K562 (cell line): ENCODE data around the gene IARS2. TPM values are rescaled to one million over a fixed set of nuclear protein-coding genes. Genes with fewer than 3 reads are reported as not detected.

Experiments used
- ARID1B ChIP-seq: fragments of 450-650 bp; IDR thresholded peaks from 2 replicates; pipeline ENCODE4 v1.6.1; 2016; ENCODE audit warnings: antibody characterized with exemption, mild to moderate bottlenecking, inconsistent platforms
- ARNT ChIP-seq, 2 experiments: fragments of 450-650 bp; IDR thresholded peaks; 2 replicates each; pipeline ENCODE4 v1.6.1; 2016; ENCODE audit warnings: mild to moderate bottlenecking in 1 of 2
- BCOR ChIP-seq: fragments of 450-650 bp; IDR thresholded peaks from 2 replicates; pipeline ENCODE4 v1.6.1; 2016
- CBFA2T2 ChIP-seq: fragments of 450-650 bp; conservative IDR thresholded peaks from 2 replicates; pipeline ENCODE4 v1.6.1; 2017; ENCODE audit warnings: mild to moderate bottlenecking
- FOXM1 ChIP-seq, 2 experiments: fragments of 450-650 bp in 1 of 2; sonication (generic) in 1 of 2; formaldehyde crosslinking in 1 of 2; IDR thresholded peaks; 2 replicates each; pipeline versions ENCODE4 v1.6.1 to v1.9.0; 2017 to 2022; ENCODE audit warnings: low read depth in 2 of 2, mild to moderate bottlenecking in 2 of 2, missing genetic modification reagents in 1 of 2, moderate library complexity in 1 of 2
- HDAC1 ChIP-seq, 2 experiments: fragments of 450-650 bp; IDR thresholded peaks; 2 replicates each; pipeline ENCODE4 v1.6.1; 2016 to 2017; ENCODE audit warnings: inconsistent platforms in 1 of 2, mild to moderate bottlenecking in 1 of 2, moderate library complexity in 1 of 2
- MTA3 ChIP-seq: fragments of 450-650 bp; formaldehyde crosslinking; IDR thresholded peaks from 2 replicates; pipeline ENCODE4 v1.6.1; 2017; ENCODE audit warnings: mild to moderate bottlenecking, borderline replicate concordance
- NCOR1 ChIP-seq: fragments of 450-650 bp; IDR thresholded peaks from 2 replicates; pipeline ENCODE4 v1.6.1; 2016; ENCODE audit warnings: mild to moderate bottlenecking, moderate library complexity
- POLR2H ChIP-seq: IDR thresholded peaks from 2 replicates; pipeline ENCODE4 v1.6.1; 2016; ENCODE audit warnings: missing genetic modification characterization, low read depth, mild to moderate bottlenecking, control low read depth, missing compliant biosample characterization, moderate library complexity
- SMAD4 ChIP-seq: fragments of 250-450 bp; sonication (Bioruptor Pico); conservative IDR thresholded peaks from 2 replicates; pipeline ENCODE4 v1.8.0; 2021; ENCODE audit warnings: inconsistent platforms, mild to moderate bottlenecking, moderate library complexity
- TAL1 ChIP-seq: fragments of 450-650 bp; IDR thresholded peaks from 2 replicates; pipeline ENCODE4 v1.6.1; 2016; ENCODE audit warnings: mild to moderate bottlenecking
- TEAD1 ChIP-seq, 2 experiments: fragments of 450-650 bp in 1 of 2; sonication (generic) in 1 of 2; formaldehyde crosslinking; IDR thresholded peaks; 2 replicates each; pipeline versions ENCODE4 v1.4.0 to v1.8.0; 2020 to 2022; ENCODE audit warnings: mild to moderate bottlenecking in 2 of 2, missing genetic modification reagents in 1 of 2
- TFAM ChIP-seq: fragments of 250-450 bp; sonication (Bioruptor Pico); conservative IDR thresholded peaks from 2 replicates; pipeline ENCODE4 v1.5.0; 2021; ENCODE audit warnings: mild to moderate bottlenecking, moderate library complexity
- ZEB2 ChIP-seq: fragments of 450-650 bp; IDR thresholded peaks from 2 replicates; pipeline ENCODE4 v1.6.1; 2016
- ZNF551 ChIP-seq: fragments of 250-450 bp; sonication (Bioruptor Pico); IDR thresholded peaks from 2 replicates; pipeline ENCODE4 v1.5.0; 2021; ENCODE audit warnings: mild to moderate bottlenecking, moderate library complexity
- polyA plus RNA-seq, 8 experiments: library from polyadenylated mRNA; depleted of rRNA in 4 of 8; stranded (reverse) in 5 of 8; unstranded in 3 of 8; fragments of >200 nt; fragmentation: Nextera tagmentation in 2 of 8; fragmentation: Illumina TruSeq in 1 of 8; extraction: Ambion mirVana in 2 of 8; extraction: Trizol in 1 of 8; gene quantifications; 2 replicates each; pipeline versions ENCODE4 v1.2.1 to v1.2.3, GENCODE V29; 2011 to 2014; ENCODE audit warnings: inconsistent platforms in 1 of 8, missing spikeins in 1 of 8
- total RNA-seq, 7 experiments: library from RNA; depleted of rRNA in 6 of 7; stranded (reverse); fragments of >200 nt in 6 of 7; fragmentation: Illumina TruSeq in 2 of 7; extraction: Trizol in 2 of 7; gene quantifications; 2 replicates each; pipeline versions ENCODE4 v1.2.1 to v1.2.3, GENCODE V29; 2011 to 2021; ENCODE audit warnings: low replicate concordance in 1 of 7
- TF ChIP-seq, protein P1 (sequence below), 2 experiments: fragments of 150-350 bp in 1 of 2; IDR thresholded peaks; 2 replicates each; pipeline ENCODE4 v1.6.1; 2012 to 2016; ENCODE audit warnings: low read depth in 2 of 2, low read length in 2 of 2, mild to moderate bottlenecking in 1 of 2, moderate library complexity in 1 of 2
- TF ChIP-seq, protein P2 (sequence below): fragments of 450-650 bp; conservative IDR thresholded peaks from 2 replicates; pipeline ENCODE4 v1.6.1; 2016; ENCODE audit warnings: missing genetic modification characterization, low read depth, mild to moderate bottlenecking, missing compliant biosample characterization, moderate library complexity
- TF ChIP-seq, protein P3 (sequence below): sonication (generic); formaldehyde crosslinking; IDR thresholded peaks from 2 replicates; pipeline ENCODE4 v1.8.1; 2022; ENCODE audit warnings: missing genetic modification reagents
- TF ChIP-seq, protein P4 (sequence below): fragments of 450-650 bp; IDR thresholded peaks from 2 replicates; pipeline ENCODE4 v1.6.1; 2016; ENCODE audit warnings: mild to moderate bottlenecking

Gene IARS2
- total and polyA plus RNA-seq, 9 of the 15 experiments (the other 6 are each of a cell fraction or from before 2014, with no cell fraction given): 39.6 to 127 (median 93.8) TPM

DNA sequence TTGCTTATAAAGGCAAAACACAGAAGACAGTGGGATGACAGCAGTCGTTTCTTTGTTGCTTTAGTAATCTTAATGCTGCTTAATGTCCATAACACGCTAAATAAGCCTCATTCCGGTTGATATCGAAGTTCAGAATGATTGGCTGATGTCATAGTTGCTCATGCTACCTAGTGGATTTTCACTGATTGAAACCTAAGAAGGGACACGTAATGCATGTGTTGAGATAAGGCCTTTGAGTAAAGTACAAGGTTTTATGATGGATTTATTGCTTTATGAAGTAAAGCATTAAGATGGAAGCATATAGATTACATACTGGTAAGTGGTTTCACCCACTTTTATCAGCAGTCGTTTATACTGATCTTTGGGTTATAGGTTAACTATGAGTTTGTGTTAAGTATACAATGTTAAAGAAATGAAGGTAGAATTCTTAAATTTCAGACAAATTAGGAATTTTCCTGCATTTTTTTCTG, 25.1 kb downstream of the IARS2 start (continued):
- TF ChIP-seq, protein P1, sequence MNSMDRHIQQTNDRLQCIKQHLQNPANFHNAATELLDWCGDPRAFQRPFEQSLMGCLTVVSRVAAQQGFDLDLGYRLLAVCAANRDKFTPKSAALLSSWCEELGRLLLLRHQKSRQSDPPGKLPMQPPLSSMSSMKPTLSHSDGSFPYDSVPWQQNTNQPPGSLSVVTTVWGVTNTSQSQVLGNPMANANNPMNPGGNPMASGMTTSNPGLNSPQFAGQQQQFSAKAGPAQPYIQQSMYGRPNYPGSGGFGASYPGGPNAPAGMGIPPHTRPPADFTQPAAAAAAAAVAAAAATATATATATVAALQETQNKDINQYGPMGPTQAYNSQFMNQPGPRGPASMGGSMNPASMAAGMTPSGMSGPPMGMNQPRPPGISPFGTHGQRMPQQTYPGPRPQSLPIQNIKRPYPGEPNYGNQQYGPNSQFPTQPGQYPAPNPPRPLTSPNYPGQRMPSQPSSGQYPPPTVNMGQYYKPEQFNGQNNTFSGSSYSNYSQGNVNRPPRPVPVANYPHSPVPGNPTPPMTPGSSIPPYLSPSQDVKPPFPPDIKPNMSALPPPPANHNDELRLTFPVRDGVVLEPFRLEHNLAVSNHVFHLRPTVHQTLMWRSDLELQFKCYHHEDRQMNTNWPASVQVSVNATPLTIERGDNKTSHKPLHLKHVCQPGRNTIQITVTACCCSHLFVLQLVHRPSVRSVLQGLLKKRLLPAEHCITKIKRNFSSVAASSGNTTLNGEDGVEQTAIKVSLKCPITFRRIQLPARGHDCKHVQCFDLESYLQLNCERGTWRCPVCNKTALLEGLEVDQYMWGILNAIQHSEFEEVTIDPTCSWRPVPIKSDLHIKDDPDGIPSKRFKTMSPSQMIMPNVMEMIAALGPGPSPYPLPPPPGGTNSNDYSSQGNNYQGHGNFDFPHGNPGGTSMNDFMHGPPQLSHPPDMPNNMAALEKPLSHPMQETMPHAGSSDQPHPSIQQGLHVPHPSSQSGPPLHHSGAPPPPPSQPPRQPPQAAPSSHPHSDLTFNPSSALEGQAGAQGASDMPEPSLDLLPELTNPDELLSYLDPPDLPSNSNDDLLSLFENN (IDR thresholded peaks at IDR 0.05; ENCODE audit: low read depth in 2 of 2, low read length in 2 of 2): peak in 1 of 2 experiments; percentile 78; a peak in 1 of 4 replicates
- peak; percentile 76 for TF ChIP-seq FOXM1 (IDR thresholded peaks at IDR 0.05; ENCODE audit: low read depth)
- no peak for TF ChIP-seq FOXM1 (CRISPR knock-in tag; IDR thresholded peaks at IDR 0.05; ENCODE audit: low read depth)
- TF ChIP-seq ZNF551 (CRISPR knock-in tag): no peak
- peak; percentile 81 for TF ChIP-seq NCOR1
- TF ChIP-seq MTA3: peak; percentile 64; the same call in 1 of the 2 replicates
- TF ChIP-seq ZEB2: peak; percentile 89
- peak; percentile 87 to 98; a peak in 3 of 4 replicates for TF ChIP-seq ARNT (IDR thresholded peaks at IDR 0.05)
- TF ChIP-seq CBFA2T2: peak; percentile 81
- peak; percentile 96 for TF ChIP-seq ARID1B
- TF ChIP-seq HDAC1 (IDR thresholded peaks at IDR 0.05): peak; percentile 89 to 99
- TF ChIP-seq, protein P2, sequence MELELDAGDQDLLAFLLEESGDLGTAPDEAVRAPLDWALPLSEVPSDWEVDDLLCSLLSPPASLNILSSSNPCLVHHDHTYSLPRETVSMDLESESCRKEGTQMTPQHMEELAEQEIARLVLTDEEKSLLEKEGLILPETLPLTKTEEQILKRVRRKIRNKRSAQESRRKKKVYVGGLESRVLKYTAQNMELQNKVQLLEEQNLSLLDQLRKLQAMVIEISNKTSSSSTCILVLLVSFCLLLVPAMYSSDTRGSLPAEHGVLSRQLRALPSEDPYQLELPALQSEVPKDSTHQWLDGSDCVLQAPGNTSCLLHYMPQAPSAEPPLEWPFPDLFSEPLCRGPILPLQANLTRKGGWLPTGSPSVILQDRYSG (tag): no peak
- peak; percentile 39; the same call in 1 of the 2 replicates for TF ChIP-seq SMAD4 (CRISPR knock-in tag)
- TF ChIP-seq, protein P3, sequence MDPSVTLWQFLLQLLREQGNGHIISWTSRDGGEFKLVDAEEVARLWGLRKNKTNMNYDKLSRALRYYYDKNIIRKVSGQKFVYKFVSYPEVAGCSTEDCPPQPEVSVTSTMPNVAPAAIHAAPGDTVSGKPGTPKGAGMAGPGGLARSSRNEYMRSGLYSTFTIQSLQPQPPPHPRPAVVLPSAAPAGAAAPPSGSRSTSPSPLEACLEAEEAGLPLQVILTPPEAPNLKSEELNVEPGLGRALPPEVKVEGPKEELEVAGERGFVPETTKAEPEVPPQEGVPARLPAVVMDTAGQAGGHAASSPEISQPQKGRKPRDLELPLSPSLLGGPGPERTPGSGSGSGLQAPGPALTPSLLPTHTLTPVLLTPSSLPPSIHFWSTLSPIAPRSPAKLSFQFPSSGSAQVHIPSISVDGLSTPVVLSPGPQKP (CRISPR knock-in tag): no peak
- TF ChIP-seq, protein P4, sequence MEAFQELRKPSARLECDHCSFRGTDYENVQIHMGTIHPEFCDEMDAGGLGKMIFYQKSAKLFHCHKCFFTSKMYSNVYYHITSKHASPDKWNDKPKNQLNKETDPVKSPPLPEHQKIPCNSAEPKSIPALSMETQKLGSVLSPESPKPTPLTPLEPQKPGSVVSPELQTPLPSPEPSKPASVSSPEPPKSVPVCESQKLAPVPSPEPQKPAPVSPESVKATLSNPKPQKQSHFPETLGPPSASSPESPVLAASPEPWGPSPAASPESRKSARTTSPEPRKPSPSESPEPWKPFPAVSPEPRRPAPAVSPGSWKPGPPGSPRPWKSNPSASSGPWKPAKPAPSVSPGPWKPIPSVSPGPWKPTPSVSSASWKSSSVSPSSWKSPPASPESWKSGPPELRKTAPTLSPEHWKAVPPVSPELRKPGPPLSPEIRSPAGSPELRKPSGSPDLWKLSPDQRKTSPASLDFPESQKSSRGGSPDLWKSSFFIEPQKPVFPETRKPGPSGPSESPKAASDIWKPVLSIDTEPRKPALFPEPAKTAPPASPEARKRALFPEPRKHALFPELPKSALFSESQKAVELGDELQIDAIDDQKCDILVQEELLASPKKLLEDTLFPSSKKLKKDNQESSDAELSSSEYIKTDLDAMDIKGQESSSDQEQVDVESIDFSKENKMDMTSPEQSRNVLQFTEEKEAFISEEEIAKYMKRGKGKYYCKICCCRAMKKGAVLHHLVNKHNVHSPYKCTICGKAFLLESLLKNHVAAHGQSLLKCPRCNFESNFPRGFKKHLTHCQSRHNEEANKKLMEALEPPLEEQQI: peak; percentile 51; the same call in 1 of the 2 replicates
- peak in 1 of 2 experiments; percentile 68; a peak in 1 of 4 replicates for TF ChIP-seq TEAD1 (CRISPR knock-in tag; IDR thresholded peaks at IDR 0.05)
- peak; percentile 69 for TF ChIP-seq BCOR
- peak; percentile 55; the same call in 1 of the 2 replicates for TF ChIP-seq POLR2H (tag)
- TF ChIP-seq TAL1: peak; percentile 82
- no peak for TF ChIP-seq TFAM (CRISPR knock-in tag)
